ENCODE measurements around the gene PGP.
A peak's percentile ranks its signal among the peaks of the same experiment; 100 is the strongest.
"Not testable (repeated sequence)": the region's sequence is repeated elsewhere in the genome, so short reads cannot be mapped to it uniquely, and the experiment has no call there.

PGP gene

GRCh38 chr16:2213817-2214718 lies 572 bp downstream of the PGP start:
- no peak for DNase-seq

GRCh38 chr16:2212362-2213324 lies 2.0 kb downstream of the PGP start:
- no peak for DNase-seq

GRCh38 chr16:2211923-2212347 lies 2.7 kb downstream of the PGP start:
- DNase-seq, result no peak

GRCh38 chr16:2210386-2211365 lies 4.0 kb downstream of the PGP start, which contains the start of gene BRICD5:
BRICD5 (minus strand) TSS chr16:2210863; CDS start chr16:2210833, 30 bp downstream.
- no peak for DNase-seq

- no peak for DNase-seq
Observed at GRCh38 chr16:2210009-2210332, 4.7 kb downstream of the PGP start.

- DNase-seq, result no peak
Observed at GRCh38 chr16:2209258-2210008, 5.2 kb downstream of the PGP start.

GRCh38 chr16:2208772-2209171 lies 5.9 kb downstream of the PGP start:
- DNase-seq, result no peak

- no peak for DNase-seq
Observed at GRCh38 chr16:2208308-2208707, 6.3 kb downstream of the PGP start.

GRCh38 chr16:2207872-2208271 lies 6.8 kb downstream of the PGP start:
- DNase-seq, result no peak

GRCh38 chr16:2206780-2207433 lies 7.7 kb downstream of the PGP start:
- DNase-seq, result no peak

- no peak for DNase-seq
Observed at GRCh38 chr16:2206420-2206779, 8.2 kb downstream of the PGP start.

GRCh38 chr16:2205967-2206313 lies 8.7 kb downstream of the PGP start:
- no peak for DNase-seq

- peak; percentile 88 for DNase-seq
Observed at GRCh38 chr16:2205104-2205966, 9.3 kb downstream of the PGP start, which contains the start of gene MLST8. MLST8 (plus strand) TSS chr16:2205454; CDS start chr16:2206086, 632 bp downstream.

- DNase-seq, result no peak
Observed at GRCh38 chr16:2204416-2205103, 10.1 kb downstream of the PGP start.

GRCh38 chr16:2203119-2203688 lies 11.4 kb downstream of the PGP start:
- not testable (repeated sequence) for DNase-seq

GRCh38 chr16:2200313-2200712 lies 14.3 kb downstream of the PGP start:
- DNase-seq, result no peak

- DNase-seq, result no peak
Observed at GRCh38 chr16:2199621-2200139, 15.0 kb downstream of the PGP start.

GRCh38 chr16:2199095-2199494 lies 15.5 kb downstream of the PGP start:
- no peak for DNase-seq

GRCh38 chr16:2198283-2198682 lies 16.4 kb downstream of the PGP start:
- no peak for DNase-seq
